ENCODE data around the gene PPP1CC. TPM values are rescaled to one million over a fixed set of nuclear protein-coding genes. Genes with fewer than 3 reads are reported as not detected.

Gene PPP1CC
- total RNA-seq, 1 donor from 2014 or later: 137 TPM

GRCh38 chr12:110782922-110783321, 40.2 kb upstream of the PPP1CC start:
- H3K27me3 Mint-ChIP-seq (ENCODE audit: unreplicated experiment): peaks cover 4% of the 10 kb centered on the region
- no peak for DNase-seq
- H3K4me1 Mint-ChIP-seq (ENCODE audit: low read depth, unreplicated experiment): no peaks in the 10 kb centered on the region
- no peak for TF ChIP-seq CTCF (IDR thresholded peaks at IDR 0.05; ENCODE audit: partially characterized antibody, unreplicated experiment)
- H3K27ac Mint-ChIP-seq (ENCODE audit: unreplicated experiment): no peak overlapping the region
- no peak overlapping the region for H3K4me3 Mint-ChIP-seq (ENCODE audit: unreplicated experiment)
- no peaks in the 10 kb centered on the region for H3K36me3 Mint-ChIP-seq (ENCODE audit: unreplicated experiment)
- H3K9me3 Mint-ChIP-seq (ENCODE audit: unreplicated experiment): no peaks in the 10 kb centered on the region

- Mint-ChIP-seq H3K27ac (ENCODE audit: unreplicated experiment) (no peak overlapping the region), H3K27me3 (ENCODE audit: unreplicated experiment) (peaks cover 4% of the 10 kb centered on the region), H3K4me1 (ENCODE audit: low read depth, unreplicated experiment) (no peaks in the 10 kb centered on the region), H3K9me3 (ENCODE audit: unreplicated experiment) (no peaks in the 10 kb centered on the region), H3K36me3 (ENCODE audit: unreplicated experiment) (no peaks in the 10 kb centered on the region), H3K4me3 (ENCODE audit: unreplicated experiment) (no peak overlapping the region)
- no peak for DNase-seq
- TF ChIP-seq CTCF (IDR thresholded peaks at IDR 0.05; ENCODE audit: partially characterized antibody, unreplicated experiment): no peak
These were observed 39.4 kb upstream of the PPP1CC start for GRCh38 chr12:110782094-110782493.

GRCh38 chr12:110780448-110780847, 37.8 kb upstream of the PPP1CC start:
- Mint-ChIP-seq H3K4me3 (ENCODE audit: unreplicated experiment) (no peak overlapping the region), H3K27me3 (ENCODE audit: unreplicated experiment) (peaks cover 4% of the 10 kb centered on the region), H3K36me3 (ENCODE audit: unreplicated experiment) (no peaks in the 10 kb centered on the region), H3K27ac (ENCODE audit: unreplicated experiment) (no peak overlapping the region), H3K4me1 (ENCODE audit: low read depth, unreplicated experiment) (no peaks in the 10 kb centered on the region), H3K9me3 (ENCODE audit: unreplicated experiment) (no peaks in the 10 kb centered on the region)
- no peak for DNase-seq
- TF ChIP-seq CTCF (IDR thresholded peaks at IDR 0.05; ENCODE audit: partially characterized antibody, unreplicated experiment): no peak

GRCh38 chr12:110778833-110779577, 36.3 kb upstream of the PPP1CC start:
- no peak for DNase-seq
- Mint-ChIP-seq H3K27ac (ENCODE audit: unreplicated experiment) (no peak overlapping the region), H3K9me3 (ENCODE audit: unreplicated experiment) (peaks cover 3% of the 10 kb centered on the region), H3K36me3 (ENCODE audit: unreplicated experiment) (no peaks in the 10 kb centered on the region), H3K4me3 (ENCODE audit: unreplicated experiment) (no peak overlapping the region), H3K4me1 (ENCODE audit: low read depth, unreplicated experiment) (no peaks in the 10 kb centered on the region), H3K27me3 (ENCODE audit: unreplicated experiment) (peaks cover 4% of the 10 kb centered on the region)
- no peak for TF ChIP-seq CTCF (IDR thresholded peaks at IDR 0.05; ENCODE audit: partially characterized antibody, unreplicated experiment)

- DNase-seq: no peak
- no peak overlapping the region for H3K27ac Mint-ChIP-seq (ENCODE audit: unreplicated experiment)
- H3K9me3 Mint-ChIP-seq (ENCODE audit: unreplicated experiment): peaks cover 8% of the 10 kb centered on the region
- H3K4me1 Mint-ChIP-seq (ENCODE audit: low read depth, unreplicated experiment): no peaks in the 10 kb centered on the region
- peaks cover 4% of the 10 kb centered on the region for H3K27me3 Mint-ChIP-seq (ENCODE audit: unreplicated experiment)
- H3K36me3 Mint-ChIP-seq (ENCODE audit: unreplicated experiment): no peaks in the 10 kb centered on the region
- no peak overlapping the region for H3K4me3 Mint-ChIP-seq (ENCODE audit: unreplicated experiment)
- TF ChIP-seq CTCF (IDR thresholded peaks at IDR 0.05; ENCODE audit: partially characterized antibody, unreplicated experiment): no peak
These were observed 33.7 kb upstream of the PPP1CC start for GRCh38 chr12:110776410-110776809.
